IMR-90 (cell line): ENCODE measurements around the gene LRRC18.

Experiments used
- CEBPB ChIP-seq: IDR thresholded peaks from 2 replicates; pipeline ENCODE4 v1.6.1; 2012; ENCODE audit warnings: low read depth, low read length, improper control_type of control experiment
- CHD1 ChIP-seq: IDR thresholded peaks from 2 replicates; pipeline ENCODE4 v1.6.1; 2012; ENCODE audit warnings: low read depth, low read length, improper control_type of control experiment
- CTCF ChIP-seq: conservative IDR thresholded peaks from 2 replicates; pipeline ENCODE4 v1.5.1; 2012; ENCODE audit warnings: mild to moderate bottlenecking, low read depth, low read length, improper control_type of control experiment
- FOS ChIP-seq: fragments of 150-350 bp; IDR thresholded peaks from 2 replicates; pipeline ENCODE4 v1.6.1; 2016; ENCODE audit warnings: low read depth, low read length
- MAFK ChIP-seq: IDR thresholded peaks from 2 replicates; pipeline ENCODE4 v1.6.1; 2012; ENCODE audit warnings: low read depth, low read length, improper control_type of control experiment
- POLR2A ChIP-seq: IDR thresholded peaks from 2 replicates; pipeline ENCODE4 v1.6.1; 2012; ENCODE audit warnings: mild to moderate bottlenecking, low read depth, low read length
- RAD21 ChIP-seq: IDR thresholded peaks from 2 replicates; pipeline ENCODE4 v1.6.1; 2012; ENCODE audit warnings: low read length, improper control_type of control experiment
- USF2 ChIP-seq: fragments of 150-350 bp; IDR thresholded peaks from 2 replicates; pipeline ENCODE4 v1.6.1; 2017; ENCODE audit warnings: mild to moderate bottlenecking, antibody characterized with exemption, low read length, low read depth

GRCh38 chr10:48946332-48946731 lies 6.7 kb upstream of the LRRC18 start:
- TF ChIP-seq CTCF (no peak), CEBPB (no peak), USF2 (no peak), RAD21 (no peak), POLR2A (no peak), FOS (no peak), MAFK (no peak), CHD1 (no peak)
